GM19328 (cell line): ENCODE measurements around the gene PRR12.

Experiments used
- ATAC-seq: cut with Tn5 transposase; IDR thresholded peaks from one replicate; pipeline ENCODE4 v1.9.1; 2021; ENCODE audit warnings: mild to moderate bottlenecking, moderate library complexity; ENCODE audit not compliant: unreplicated experiment

PRR12 gene, protein sequence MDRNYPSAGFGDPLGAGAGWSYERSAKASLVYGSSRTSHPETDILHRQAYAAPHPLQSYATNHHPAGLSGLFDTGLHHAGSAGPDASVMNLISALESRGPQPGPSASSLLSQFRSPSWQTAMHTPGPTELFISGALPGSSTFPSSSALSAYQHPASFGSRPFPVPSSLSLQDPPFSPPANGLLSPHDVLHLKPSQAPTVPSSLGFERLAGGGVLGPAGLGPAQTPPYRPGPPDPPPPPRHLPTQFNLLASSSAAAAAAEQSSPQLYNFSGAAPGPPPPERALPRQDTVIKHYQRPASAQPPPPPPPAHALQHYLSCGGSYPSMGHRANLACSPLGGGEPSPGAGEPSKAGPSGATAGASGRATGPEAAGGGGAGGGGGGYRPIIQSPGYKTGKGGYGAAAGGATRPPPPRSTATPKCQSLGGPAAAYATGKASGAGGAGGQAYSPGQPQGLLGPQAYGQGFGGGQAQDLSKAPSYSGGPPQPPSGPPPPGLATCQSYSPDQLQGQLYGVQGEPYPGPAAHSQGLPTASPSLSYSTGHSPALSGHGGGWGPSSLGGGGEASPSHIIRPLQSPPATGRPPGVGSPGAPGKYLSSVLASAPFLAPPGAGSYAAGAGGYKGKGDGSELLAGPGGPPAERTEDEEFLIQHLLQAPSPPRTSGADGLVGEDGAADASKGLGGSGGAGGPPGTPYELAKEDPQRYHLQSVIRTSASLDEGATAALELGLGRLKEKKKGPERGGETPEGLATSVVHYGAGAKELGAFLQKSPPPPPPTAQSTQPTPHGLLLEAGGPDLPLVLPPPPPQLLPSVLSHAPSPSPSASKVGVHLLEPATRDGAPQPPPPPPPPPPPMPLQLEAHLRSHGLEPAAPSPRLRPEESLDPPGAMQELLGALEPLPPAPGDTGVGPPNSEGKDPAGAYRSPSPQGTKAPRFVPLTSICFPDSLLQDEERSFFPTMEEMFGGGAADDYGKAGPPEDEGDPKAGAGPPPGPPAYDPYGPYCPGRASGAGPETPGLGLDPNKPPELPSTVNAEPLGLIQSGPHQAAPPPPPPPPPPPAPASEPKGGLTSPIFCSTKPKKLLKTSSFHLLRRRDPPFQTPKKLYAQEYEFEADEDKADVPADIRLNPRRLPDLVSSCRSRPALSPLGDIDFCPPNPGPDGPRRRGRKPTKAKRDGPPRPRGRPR (N-terminal part only)

DNA sequence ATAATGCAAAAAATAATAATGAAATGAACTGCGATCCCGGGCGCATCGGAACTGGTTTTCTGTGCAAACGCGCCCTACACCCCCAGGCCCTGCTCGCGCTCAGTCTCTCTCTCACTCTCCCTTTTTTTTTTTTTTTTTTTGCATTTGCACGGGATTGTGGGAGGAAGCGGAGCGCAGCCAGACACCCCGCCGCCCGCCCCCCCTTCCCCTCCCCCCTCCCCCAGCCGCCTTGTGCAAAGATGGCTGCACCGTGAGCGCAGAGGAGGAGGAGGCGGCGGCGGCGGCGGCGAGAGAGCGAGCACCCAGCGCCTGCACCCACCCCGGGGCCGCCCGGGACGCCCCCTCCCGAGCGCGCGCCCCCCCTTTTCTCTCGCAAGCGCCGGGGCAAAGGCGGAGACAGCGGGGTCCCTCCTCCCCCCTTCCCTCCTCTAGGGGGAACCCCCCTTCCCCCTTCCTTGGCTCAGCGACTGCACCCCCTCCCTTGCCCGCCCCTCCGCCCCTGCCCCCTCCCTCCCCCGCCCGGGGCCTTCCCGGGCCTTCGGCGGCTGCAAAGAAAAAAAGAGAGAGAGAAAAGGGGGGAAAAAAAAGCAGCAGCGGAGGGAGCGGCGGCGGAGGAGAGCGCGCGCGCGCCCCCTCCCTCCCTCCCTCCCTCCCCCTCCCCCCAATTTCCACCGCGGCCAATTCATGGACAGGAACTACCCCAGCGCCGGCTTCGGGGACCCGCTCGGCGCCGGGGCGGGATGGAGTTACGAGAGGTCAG, at the start of gene PRR12:
Gene PRR12, plus strand, starts transcription at position 212 of the 760 bp plus-strand sequence. Its CDS starts 473 bp downstream, at position 685.
- no peak for ATAC-seq

DNA sequence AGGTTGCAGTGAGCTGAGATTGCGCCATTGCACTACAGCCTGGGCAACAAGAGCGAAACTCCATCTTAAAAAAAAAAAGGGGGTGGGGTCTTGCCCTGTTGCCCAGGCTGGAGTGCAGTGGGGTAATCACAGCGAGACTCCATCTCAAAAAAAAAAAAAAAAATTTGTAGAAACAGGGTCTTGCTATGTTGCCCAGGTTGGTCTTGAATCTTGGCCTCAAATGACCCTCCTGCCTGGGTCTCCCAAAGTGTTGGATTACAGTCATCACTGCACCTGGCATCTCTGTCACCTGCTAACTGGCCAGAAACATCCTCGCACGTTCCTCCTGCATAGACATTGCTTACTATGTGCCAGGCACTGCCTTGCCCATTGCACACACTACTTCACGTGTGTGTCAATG, 49.1 kb upstream of the PRR12 start:
- no peak for ATAC-seq

DNA sequence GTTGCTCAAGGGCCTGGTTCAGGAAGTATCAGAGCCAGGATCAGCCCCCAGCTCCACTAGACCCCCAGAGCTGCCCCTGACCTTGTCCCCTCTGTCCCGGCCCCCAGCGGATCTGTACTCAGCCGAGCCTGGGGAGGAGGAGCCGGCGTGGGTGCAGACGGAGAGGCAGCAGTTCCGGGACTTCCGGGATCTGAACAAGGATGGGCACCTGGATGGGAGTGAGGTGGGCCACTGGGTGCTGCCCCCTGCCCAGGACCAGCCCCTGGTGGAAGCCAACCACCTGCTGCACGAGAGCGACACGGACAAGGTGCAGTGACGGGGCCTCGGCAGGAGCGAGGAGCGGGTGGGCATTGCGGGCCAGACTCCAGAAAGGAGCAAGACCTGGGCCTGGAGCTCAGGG, 48.5 kb upstream of the PRR12 start:
- no peak for ATAC-seq

DNA sequence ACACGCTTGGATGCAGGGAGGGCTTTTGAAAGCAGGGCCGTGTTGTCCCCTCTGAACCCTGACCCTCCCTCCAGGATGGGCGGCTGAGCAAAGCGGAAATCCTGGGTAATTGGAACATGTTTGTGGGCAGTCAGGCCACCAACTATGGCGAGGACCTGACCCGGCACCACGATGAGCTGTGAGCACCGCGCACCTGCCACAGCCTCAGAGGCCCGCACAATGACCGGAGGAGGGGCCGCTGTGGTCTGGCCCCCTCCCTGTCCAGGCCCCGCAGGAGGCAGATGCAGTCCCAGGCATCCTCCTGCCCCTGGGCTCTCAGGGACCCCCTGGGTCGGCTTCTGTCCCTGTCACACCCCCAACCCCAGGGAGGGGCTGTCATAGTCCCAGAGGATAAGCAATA, 48.0 kb upstream of the PRR12 start:
- ATAC-seq = no peak

DNA sequence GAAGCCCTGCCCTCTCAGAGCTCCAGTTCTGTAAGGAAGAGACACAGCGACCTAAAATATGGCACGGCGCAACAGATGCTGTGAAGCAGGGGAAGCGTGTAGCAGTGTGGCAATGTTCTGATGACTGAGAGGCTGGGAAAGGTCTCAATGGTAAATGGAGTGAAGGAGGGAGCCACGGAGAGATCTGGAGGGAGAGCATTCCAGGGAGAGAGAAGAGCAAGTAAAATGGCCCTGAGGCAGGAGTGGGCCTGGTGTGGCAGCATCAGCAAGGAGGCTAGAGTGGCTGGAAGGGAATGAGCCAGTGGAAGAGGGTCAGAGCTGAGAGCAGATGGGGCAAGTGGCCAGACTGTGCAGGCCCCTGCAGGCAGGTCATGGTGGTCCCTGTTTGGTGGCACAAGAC, 46.8 kb upstream of the PRR12 start:
- ATAC-seq = no peak

DNA sequence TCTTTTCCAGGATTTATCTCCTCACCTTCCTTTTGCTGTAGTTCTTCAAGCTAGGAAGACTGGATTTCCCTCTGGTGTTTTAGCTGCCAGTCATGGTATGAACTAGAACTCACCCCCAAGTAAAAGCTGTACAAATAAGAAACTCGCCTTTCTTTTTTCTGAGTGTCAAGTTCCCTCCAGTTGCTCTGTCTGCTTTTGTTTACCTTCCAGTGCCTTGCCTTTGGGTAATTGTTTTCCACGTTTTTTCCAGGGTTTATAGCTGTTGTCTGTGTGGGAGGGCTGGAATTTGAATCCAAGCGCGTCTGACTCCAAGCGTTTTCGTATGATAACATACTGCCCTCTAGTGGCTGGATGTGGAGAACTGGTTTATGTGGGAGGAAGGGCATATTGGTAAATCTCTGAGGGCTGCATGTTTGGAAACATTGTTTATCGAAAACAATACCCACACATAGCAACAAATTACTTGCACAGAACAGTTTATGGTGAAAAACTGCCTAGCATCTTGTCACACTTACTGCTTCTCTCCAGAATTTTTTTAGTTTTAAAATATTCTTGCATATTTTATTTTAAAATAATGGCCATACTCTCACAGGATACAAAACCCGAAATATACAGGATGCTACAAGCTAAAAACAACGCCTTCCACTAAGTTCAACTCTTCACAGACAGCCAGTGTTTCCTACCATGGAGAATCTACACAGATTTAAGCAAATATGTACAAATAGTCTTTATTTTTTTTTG, 44.0 kb upstream of the PRR12 start:
- ATAC-seq = no peak

DNA sequence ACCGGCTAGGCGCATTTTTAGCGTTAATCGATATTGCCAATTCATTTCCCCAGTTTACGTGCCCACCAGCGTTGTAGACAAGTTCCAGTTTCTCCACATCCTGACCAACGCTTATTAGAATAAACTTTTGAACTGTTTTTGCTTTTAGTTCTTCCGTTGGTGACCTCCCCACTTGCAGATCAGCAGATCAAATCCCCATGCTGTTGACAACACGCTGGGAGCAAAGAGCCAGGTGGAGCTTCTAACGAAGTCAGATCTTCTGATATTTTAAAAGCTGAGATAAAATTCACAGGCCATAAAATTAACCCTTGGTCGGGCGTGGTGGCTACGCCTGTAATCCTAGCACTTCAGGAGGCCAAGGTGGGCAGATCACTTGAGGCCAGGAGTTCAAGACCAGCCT, 41.9 kb upstream of the PRR12 start:
- no peak for ATAC-seq

DNA sequence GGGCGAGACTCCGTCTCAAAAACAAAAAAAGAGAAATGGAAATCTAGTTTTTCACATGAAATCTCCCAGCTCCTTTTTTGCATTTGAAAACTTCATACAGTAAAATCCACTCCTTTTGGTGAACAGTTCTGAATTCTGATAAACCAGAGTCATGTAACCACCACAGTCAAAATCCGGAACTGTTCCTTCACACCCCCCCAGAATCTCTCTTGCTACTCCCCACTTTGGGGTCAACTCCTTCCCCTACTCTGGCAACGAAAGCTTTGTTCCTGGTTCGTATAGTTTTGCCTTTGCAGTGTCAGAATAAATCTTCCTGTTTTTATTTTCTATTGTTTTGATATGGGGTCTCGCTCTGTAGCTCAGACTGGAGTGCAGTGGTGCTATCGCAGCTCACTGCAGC, 39.5 kb upstream of the PRR12 start:
- ATAC-seq = no peak

DNA sequence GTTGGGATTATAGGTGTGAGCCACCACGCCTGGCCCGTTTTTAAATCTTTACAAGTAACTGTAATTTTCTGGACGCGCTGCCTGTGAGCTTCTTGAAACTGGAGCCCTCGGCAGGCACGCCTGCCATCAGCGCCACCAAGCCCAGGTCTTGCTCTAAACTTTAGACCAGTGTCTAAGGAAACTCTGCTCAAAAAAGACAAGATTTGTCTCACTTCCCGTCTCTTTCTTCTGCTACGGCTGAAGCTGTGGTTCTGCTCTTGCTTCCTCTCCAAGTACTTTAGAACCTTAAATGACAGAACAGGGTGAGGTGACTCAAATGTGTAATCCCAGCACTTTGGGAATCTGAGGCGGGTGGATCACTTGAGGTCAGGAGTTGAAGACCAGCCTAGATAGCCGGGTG, 38.2 kb upstream of the PRR12 start:
- no peak for ATAC-seq

DNA sequence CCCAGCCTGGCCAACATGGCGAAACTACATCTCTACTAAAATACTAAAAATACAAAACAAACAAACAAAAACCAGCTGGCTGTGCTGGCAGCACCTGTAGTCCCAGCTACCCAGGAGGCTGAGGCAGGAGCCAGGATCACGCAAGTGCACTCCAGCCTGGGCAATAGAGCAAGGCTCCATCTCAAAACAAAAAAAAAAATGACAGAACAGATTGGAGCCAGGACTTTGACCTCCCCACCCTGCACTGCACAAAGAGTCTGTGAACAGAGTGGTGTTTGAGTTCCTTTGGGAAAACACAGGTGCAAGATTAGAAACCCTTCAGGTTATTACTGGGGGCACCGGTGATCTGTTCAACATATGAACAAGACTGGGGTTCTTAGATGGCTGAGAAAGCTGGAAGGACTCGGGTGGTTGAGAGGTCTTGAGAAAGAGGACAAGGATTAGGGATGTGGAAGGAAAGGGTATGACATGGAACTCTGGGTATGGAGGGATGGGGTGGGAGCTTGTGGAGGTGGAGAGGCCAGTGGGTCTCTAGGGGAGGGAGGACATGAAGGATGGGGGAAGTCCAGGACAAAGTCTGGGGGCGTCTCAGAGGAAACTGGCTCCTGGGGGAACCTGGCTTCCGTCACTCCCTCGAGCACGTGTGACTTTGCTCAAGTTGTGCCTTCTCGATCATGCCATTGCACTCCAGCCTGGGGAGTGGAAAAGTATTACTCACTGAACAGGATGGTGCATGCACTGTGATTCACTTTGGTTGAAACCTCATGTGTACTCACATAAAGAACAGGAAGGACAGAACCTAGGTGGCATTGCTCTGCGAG, 37.3 kb upstream of the PRR12 start:
- ATAC-seq = no peak

DNA sequence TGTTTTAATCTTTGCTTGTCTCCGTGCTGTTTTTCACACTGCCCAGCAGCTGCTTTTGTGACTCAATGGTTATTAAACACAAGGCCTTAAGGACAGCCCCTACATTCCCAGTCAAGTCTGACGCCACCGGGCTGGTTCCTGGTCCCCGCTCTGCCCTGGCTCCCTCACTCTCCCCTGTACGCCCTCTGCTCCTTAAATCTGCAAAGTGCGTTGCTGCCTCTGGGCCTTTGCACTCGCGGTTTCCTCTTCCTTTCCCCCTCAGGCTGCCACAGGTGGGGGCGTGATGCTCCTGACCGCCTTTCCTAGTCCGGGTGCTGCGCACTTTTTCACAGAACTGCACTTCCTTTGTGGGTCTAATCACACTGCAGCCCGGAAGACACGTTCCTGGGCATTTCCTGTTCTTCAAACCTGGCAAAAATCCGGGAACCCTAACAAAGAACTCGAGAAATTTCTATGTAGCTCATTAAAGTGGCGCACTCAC, 36.2 kb upstream of the PRR12 start:
- ATAC-seq = no peak

DNA sequence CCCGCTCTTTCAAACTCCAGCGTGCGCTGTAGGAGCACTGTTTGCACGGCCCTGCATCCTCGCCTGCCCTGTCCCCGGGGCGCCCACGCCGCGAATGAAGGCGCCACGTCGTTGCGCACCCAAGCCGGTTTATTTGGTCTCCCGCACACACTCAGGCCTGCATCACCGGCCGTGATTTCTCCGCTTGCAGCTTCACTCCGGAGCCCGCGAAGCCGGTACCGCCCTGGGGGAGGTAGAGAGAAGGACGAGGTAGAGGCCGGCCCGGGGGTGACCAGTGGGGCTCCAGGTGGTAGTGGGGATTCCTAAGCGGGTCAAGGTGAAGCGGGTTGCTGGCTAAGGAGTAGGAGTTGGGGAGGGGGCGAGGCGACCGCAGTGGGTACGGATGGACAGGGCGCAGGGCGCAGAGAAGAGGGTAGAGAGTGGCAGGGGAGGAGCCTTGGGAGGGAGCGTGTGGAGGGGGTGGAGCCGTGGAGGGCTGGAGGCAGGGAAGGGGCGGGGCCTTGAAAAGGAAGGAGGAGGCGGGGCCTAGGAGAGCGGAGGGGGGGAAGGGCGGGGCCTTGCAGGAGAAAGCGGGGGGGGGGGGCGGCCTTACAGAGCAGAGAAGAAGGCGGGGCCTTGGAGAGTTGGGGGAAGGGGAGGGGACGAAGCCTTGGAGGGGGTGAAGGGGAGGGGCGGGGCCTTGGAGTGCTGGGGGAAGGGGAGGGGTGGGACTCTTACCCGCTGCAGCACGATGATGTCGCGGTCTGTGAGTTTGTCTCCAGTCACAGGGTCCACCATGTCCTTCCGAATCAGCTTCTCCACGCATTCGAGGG, 35.2 kb upstream of the PRR12 start:
- ATAC-seq = no peak

DNA sequence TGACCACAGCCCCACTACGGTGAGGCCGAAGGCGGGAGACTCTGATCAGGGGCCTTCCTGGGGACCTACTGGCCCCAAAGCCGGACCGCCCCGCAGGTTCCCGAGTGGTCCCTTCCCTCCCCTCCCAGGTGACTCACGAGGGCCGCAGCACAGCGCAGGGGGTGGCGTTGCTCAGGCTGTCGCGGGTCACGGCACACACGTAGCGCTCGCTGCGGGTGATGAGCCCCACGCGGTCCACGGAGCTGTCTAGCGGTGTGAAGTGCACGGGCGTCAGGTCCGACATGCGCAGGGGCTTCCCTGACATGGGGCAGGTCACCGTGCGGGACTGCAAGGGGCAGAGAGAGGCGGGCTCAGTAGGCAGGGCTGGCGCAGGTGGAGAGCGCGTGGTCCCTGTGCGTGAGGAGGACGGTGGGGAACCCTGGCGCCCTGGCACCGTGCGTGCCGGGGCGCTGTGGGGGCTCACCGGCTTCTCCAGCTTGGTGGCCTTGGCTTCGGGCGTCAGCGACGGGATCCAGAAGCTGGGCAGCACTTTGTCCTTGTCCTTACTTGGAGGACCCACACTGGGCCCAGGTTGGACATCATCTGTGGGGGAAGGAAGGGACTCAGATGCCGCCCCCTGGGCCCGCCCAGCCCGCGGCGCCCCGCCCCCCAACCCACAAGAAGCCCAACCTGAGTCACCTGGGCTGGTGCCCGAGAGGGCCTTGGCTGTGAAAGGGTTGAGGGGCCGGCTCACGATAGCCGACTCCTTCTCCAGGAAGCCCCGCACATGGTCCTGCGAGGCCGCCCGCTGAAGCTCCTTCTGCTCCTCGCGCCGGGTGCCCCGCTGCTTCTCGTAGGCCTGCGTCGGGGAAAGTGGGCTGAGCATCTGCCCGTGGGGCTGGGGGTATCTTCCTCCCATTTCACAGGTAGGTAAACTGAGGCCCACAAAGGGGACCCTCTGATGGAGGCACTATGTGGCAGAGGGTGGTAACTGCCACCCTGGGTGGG, 34.3 kb upstream of the PRR12 start:
- no peak for ATAC-seq

DNA sequence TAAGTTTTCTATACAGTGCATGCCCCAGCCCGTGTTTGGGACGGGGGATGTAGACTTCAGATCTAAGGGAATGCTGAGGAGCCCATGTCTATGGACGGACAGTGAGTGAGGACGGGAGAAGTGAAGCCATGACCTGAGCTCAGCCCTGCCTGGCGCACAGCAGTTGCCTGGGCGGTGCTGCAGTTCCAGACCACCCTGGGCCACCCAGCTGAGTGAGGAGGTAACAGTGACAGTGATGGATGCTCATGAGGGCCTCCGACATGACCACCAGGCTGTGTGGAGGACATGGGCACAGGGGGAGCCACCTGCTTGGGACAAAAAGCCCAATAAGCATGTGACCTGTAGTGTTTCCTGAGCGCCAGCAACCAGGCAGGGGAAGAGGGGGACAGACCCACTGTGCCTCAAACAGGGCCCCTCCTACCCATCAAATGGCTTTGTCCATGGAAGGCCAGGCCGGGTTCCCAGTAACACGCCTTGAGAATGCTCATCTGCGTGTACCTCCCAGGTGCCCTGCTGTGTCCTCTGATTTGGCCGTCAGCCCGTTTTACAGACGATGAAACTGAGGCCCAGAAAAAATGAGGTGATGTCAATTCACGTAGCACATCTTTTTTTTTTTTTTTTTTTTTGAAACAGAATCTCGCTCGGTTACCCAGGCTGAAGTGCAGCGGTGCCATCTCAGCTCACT, 33.2 kb upstream of the PRR12 start:
- no peak for ATAC-seq

DNA sequence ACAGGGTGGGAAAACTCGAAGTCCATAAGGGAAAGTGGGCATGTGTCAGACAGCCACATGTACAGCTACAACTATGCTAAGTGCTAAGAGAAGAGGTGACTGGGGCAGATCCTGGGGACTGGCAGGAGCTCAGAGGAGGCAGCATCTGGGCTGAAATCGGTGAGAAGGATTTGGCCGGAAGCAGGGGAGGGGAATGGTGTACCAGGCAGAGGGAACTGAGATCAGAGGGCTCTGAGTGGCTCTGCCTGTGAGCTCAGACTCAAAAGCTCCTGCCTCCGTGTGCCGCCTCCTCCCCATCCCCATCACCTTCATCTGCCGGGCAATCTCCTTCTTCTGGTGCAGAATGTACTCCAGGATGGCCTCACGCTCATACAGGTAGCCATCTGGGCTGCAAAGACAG, 32.4 kb upstream of the PRR12 start:
- no peak for ATAC-seq

DNA sequence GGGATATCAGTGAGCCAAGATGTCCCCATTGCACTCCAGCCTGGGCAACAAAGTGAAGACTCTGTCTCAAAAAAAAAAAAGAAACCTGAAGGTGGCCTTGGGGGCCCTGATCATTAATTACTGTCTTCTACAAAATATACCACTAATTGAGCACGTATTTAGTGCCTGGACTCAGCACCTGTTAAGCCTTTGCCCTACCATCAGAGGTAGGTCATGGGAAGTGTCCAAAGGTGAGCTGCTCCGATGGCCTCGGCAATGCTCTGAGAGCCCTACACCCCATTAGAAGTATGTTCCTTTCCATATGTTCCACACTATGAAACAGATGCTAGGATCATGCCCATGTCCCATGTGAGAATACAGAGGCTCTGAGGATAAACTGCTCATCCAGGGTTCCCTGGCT, 31.5 kb upstream of the PRR12 start:
- ATAC-seq = no peak
